Activated T-helper 1 cell treated with anti-CD3 and anti-CD28 coated beads, Interleukin-12 subunit alpha, Interleukin-12 subunit beta, Interleukin-2, Interleukin-4 antibody, amounts not matched to agents 30 ng/mL and 10 ng/mL and 1 ng/mL, durations not matched to agents 14 hours and 24 hours and 36 hours (primary cell): ENCODE measurements around the gene ZEB2. TPM values are rescaled to one million over a fixed set of nuclear protein-coding genes. Genes with fewer than 3 reads are reported as not detected.

ENCODE experiments used
- DNase-seq: peaks from one replicate; pipeline ENCODE4 v3.0.0; 2021; ENCODE audit warnings: low spot score
- H3K27ac Mint-ChIP-seq: one replicate; pipeline ENCODE4 v1.8.0; 2021; ENCODE audit warnings: mild to moderate bottlenecking, mixed read lengths
- H3K27me3 Mint-ChIP-seq: one replicate; pipeline ENCODE4 v1.8.0; 2022; ENCODE audit warnings: mild to moderate bottlenecking, moderate library complexity, mixed read lengths; ENCODE audit not compliant: insufficient read depth
- H3K36me3 Mint-ChIP-seq: one replicate; pipeline ENCODE4 v1.8.0; 2021; ENCODE audit warnings: low read depth, mixed read lengths
- H3K4me1 Mint-ChIP-seq: one replicate; pipeline ENCODE4 v1.8.0; 2021; ENCODE audit warnings: low read depth, mixed read lengths
- H3K4me3 Mint-ChIP-seq: one replicate; pipeline ENCODE4 v1.8.0; 2021; ENCODE audit warnings: mild to moderate bottlenecking, moderate library complexity, mixed read lengths
- H3K9me3 Mint-ChIP-seq: one replicate; pipeline ENCODE4 v1.8.0; 2021; ENCODE audit warnings: mixed read lengths
- intact Hi-C: fragments of 100-400 bp; cut with micrococcal nuclease; formaldehyde crosslinking; loops from one replicate; pipeline ENCODE4 v1.15.1; 2024
- total RNA-seq: library from RNA; stranded (reverse); gene quantifications from 2 replicates; pipeline ENCODE4 v1.2.3, GENCODE V29; 2022

Gene ZEB2
- total RNA-seq, 1 donor from 2014 or later: 27.8 TPM

GRCh38 chr2:144495227-144496091 is 24.5 kb downstream of the ZEB2 start:
- Mint-ChIP-seq H3K27ac (no peak overlapping the region), H3K36me3 (no peaks in the 10 kb centered on the region), H3K27me3 (peaks cover 2% of the 10 kb centered on the region), H3K4me1 (peaks cover 17% of the 10 kb centered on the region), H3K4me3 (no peak overlapping the region), H3K9me3 (no peaks in the 10 kb centered on the region)
- no peak for DNase-seq
- intact Hi-C loops: no loop called here

GRCh38 chr2:144493027-144493809 is 26.7 kb downstream of the ZEB2 start:
- no peak for DNase-seq

GRCh38 chr2:144490857-144491256 is 29.1 kb downstream of the ZEB2 start:
- Mint-ChIP-seq H3K4me3 (no peak overlapping the region), H3K27me3 (peaks cover 3% of the 10 kb centered on the region), H3K9me3 (no peaks in the 10 kb centered on the region), H3K27ac (no peak overlapping the region), H3K4me1 (peaks cover 18% of the 10 kb centered on the region), H3K36me3 (no peaks in the 10 kb centered on the region)
- intact Hi-C loops: no loop called here
- DNase-seq: no peak

More at GRCh38 chr2:144493027-144493809, 26.7 kb downstream of the ZEB2 start:
- Mint-ChIP-seq H3K4me3 (no peak overlapping the region), H3K27ac (no peak overlapping the region), H3K27me3 (peaks cover 2% of the 10 kb centered on the region), H3K36me3 (no peaks in the 10 kb centered on the region), H3K9me3 (no peaks in the 10 kb centered on the region), H3K4me1 (peaks cover 23% of the 10 kb centered on the region)
- intact Hi-C loops: no loop called here

GRCh38 chr2:144490017-144490416 is 29.9 kb downstream of the ZEB2 start:
- Mint-ChIP-seq H3K4me3 (no peak overlapping the region), H3K27ac (no peak overlapping the region), H3K9me3 (no peaks in the 10 kb centered on the region), H3K4me1 (peaks cover 18% of the 10 kb centered on the region), H3K27me3 (peaks cover 3% of the 10 kb centered on the region), H3K36me3 (no peaks in the 10 kb centered on the region)
- intact Hi-C loops: no loop called here
- DNase-seq: no peak

GRCh38 chr2:144489315-144489916 is 30.5 kb downstream of the ZEB2 start:
- DNase-seq: no peak
- peaks cover 18% of the 10 kb centered on the region for H3K4me1 Mint-ChIP-seq
- H3K36me3 Mint-ChIP-seq: no peaks in the 10 kb centered on the region
- no peaks in the 10 kb centered on the region for H3K9me3 Mint-ChIP-seq
- intact Hi-C loops: no loop called here
- no peak overlapping the region for H3K27ac Mint-ChIP-seq
- no peak overlapping the region for H3K4me3 Mint-ChIP-seq
- peaks cover 3% of the 10 kb centered on the region for H3K27me3 Mint-ChIP-seq

- no peak overlapping the region for H3K4me3 Mint-ChIP-seq
- H3K4me1 Mint-ChIP-seq: no peaks in the 10 kb centered on the region
- no peaks in the 10 kb centered on the region for H3K9me3 Mint-ChIP-seq
- peaks cover 6% of the 10 kb centered on the region for H3K36me3 Mint-ChIP-seq
- peaks cover 4% of the 10 kb centered on the region for H3K27me3 Mint-ChIP-seq
- no peak overlapping the region for H3K27ac Mint-ChIP-seq
- DNase-seq: no peak
- intact Hi-C loops: no loop called here
Measured at GRCh38 chr2:144484201-144484948, 35.5 kb downstream of the ZEB2 start.

GRCh38 chr2:144481666-144482065 is 38.3 kb downstream of the ZEB2 start:
- Mint-ChIP-seq H3K27me3 (peaks cover 1% of the 10 kb centered on the region), H3K4me3 (no peak overlapping the region), H3K4me1 (no peaks in the 10 kb centered on the region), H3K9me3 (no peaks in the 10 kb centered on the region), H3K27ac (no peak overlapping the region), H3K36me3 (peaks cover 6% of the 10 kb centered on the region)
- no peak for DNase-seq
- intact Hi-C loops: no loop called here

- peaks cover 7% of the 10 kb centered on the region for H3K36me3 Mint-ChIP-seq
- no peak for DNase-seq
- intact Hi-C loops: no loop called here
- no peak overlapping the region for H3K27ac Mint-ChIP-seq
- H3K27me3 Mint-ChIP-seq: peaks cover 1% of the 10 kb centered on the region
- no peaks in the 10 kb centered on the region for H3K9me3 Mint-ChIP-seq
- H3K4me3 Mint-ChIP-seq: no peak overlapping the region
- peaks cover 5% of the 10 kb centered on the region for H3K4me1 Mint-ChIP-seq
Measured at GRCh38 chr2:144481109-144481508, 38.8 kb downstream of the ZEB2 start.

- peaks cover 7% of the 10 kb centered on the region for H3K36me3 Mint-ChIP-seq
- no peak overlapping the region for H3K27ac Mint-ChIP-seq
- H3K9me3 Mint-ChIP-seq: no peaks in the 10 kb centered on the region
- no peak for DNase-seq
- peaks cover 8% of the 10 kb centered on the region for H3K4me1 Mint-ChIP-seq
- H3K4me3 Mint-ChIP-seq: no peak overlapping the region
- peaks cover 1% of the 10 kb centered on the region for H3K27me3 Mint-ChIP-seq
- intact Hi-C loops: no loop called here
Measured at GRCh38 chr2:144480285-144480684, 39.6 kb downstream of the ZEB2 start.

GRCh38 chr2:144479659-144480058 is 40.3 kb downstream of the ZEB2 start:
- no peak for DNase-seq
- intact Hi-C loops: no loop called here
- H3K9me3 Mint-ChIP-seq: no peaks in the 10 kb centered on the region
- H3K27ac Mint-ChIP-seq: no peak overlapping the region
- H3K36me3 Mint-ChIP-seq: peaks cover 7% of the 10 kb centered on the region
- peaks cover 13% of the 10 kb centered on the region for H3K4me1 Mint-ChIP-seq
- H3K27me3 Mint-ChIP-seq: peaks cover 1% of the 10 kb centered on the region
- H3K4me3 Mint-ChIP-seq: no peak overlapping the region

- Mint-ChIP-seq H3K27me3 (peaks cover 1% of the 10 kb centered on the region), H3K4me3 (no peak overlapping the region), H3K9me3 (no peaks in the 10 kb centered on the region), H3K36me3 (peaks cover 7% of the 10 kb centered on the region), H3K27ac (no peak overlapping the region), H3K4me1 (peaks cover 13% of the 10 kb centered on the region)
- DNase-seq: no peak
- intact Hi-C loops: no loop called here
Measured at GRCh38 chr2:144479138-144479537, 40.8 kb downstream of the ZEB2 start.

- intact Hi-C loops: no loop called here
- DNase-seq: no peak
- Mint-ChIP-seq H3K36me3 (peaks cover 7% of the 10 kb centered on the region), H3K27ac (no peak overlapping the region), H3K4me1 (peaks cover 13% of the 10 kb centered on the region), H3K9me3 (no peaks in the 10 kb centered on the region), H3K4me3 (no peak overlapping the region), H3K27me3 (peaks cover 1% of the 10 kb centered on the region)
Measured at GRCh38 chr2:144477957-144478311, 42.0 kb downstream of the ZEB2 start.
